GM12878 (cell line): ENCODE data around the gene CDYL. TPM values are rescaled to one million over a fixed set of nuclear protein-coding genes. Genes with fewer than 3 reads are reported as not detected.

Experiments used
- ATAC-seq: fragments of 200-7000 bp; cut with Tn5 transposase; 3 replicates; pipeline ENCODE4 v1.9.1; 2020; ENCODE audit warnings: mild to moderate bottlenecking, moderate library complexity
- BruUV-seq: library from RNA; stranded (reverse); fragments of 400-500 nt; replicated peaks from 2 replicates; lab custom pipeline; 2021; lab: Mats Ljungman, UMichigan
- CTCF ChIA-PET: fragments of 300-600 bp; sonication (Branson Sonifier 250); formaldehyde crosslinking; extraction: SDS; loops from one replicate; lab custom pipeline; 2021; ENCODE audit warnings: inconsistent platforms; lab: Yijun Ruan, JAX
- POLR2A ChIA-PET: fragments of 350-600 bp; formaldehyde crosslinking; extraction: SDS; loops from one replicate; lab custom pipeline; 2021; ENCODE audit warnings: inconsistent platforms; lab: Charles Lee
- RAD21 ChIA-PET: fragments of 300-600 bp; sonication (Branson Sonifier 250); formaldehyde crosslinking; loops from one replicate; lab custom pipeline; 2023; ENCODE audit warnings: antibody characterized with exemption; ENCODE audit not compliant: unreplicated experiment; lab: Charles Lee
- SMC1A ChIA-PET: fragments of 300-600 bp; sonication (Branson Sonifier 250); formaldehyde crosslinking; loops from one replicate; lab custom pipeline; 2023; ENCODE audit not compliant: unreplicated experiment, uncharacterized antibody; lab: Charles Lee
- DNase-seq: peaks from one replicate; pipeline ENCODE4 v3.0.0-alpha.2; 2011; ENCODE audit warnings: low read depth, low spot score
- FAIRE-seq: peaks from 3 replicates; lab custom pipeline; 2011; peaks lifted over from hg19 to GRCh38; lab: Jason Lieb, UNC
- H2AFZ ChIP-seq: 2 replicates; pipeline ENCODE4 v1.6.0; 2011; ENCODE audit warnings: low read depth, low read length, control low read depth; ENCODE audit not compliant: control insufficient read depth
- H3K27ac ChIP-seq: 2 replicates; pipeline ENCODE4 v1.5.1; 2011; ENCODE audit warnings: control low read depth; ENCODE audit not compliant: control insufficient read depth, insufficient read depth
- H3K27me3 ChIP-seq, 2 experiments: replicated peaks in 1 of 2; 2 replicates each; pipeline versions ENCODE4 v1.6.0 to v1.6.1; 2011; ENCODE audit warnings: low read length in 1 of 2; ENCODE audit not compliant: control insufficient read depth in 2 of 2, insufficient read depth in 2 of 2
- H3K36me3 ChIP-seq, 2 experiments: 2 replicates each; pipeline ENCODE4 v1.5.1; 2011; ENCODE audit warnings: low read length in 1 of 2; ENCODE audit not compliant: control insufficient read depth in 2 of 2, insufficient read depth in 2 of 2
- H3K4me1 ChIP-seq: 2 replicates; pipeline ENCODE4 v1.6.1; 2011; ENCODE audit warnings: mild to moderate bottlenecking, low read length, moderate library complexity, mixed read lengths; ENCODE audit not compliant: control insufficient read depth, insufficient read depth
- H3K4me2 ChIP-seq: 2 replicates; pipeline ENCODE4 v1.6.0; 2011; ENCODE audit warnings: control low read depth; ENCODE audit not compliant: control insufficient read depth, insufficient read depth
- H3K4me3 ChIP-seq: fragments of 200-600 bp; sonication (generic); 2 replicates; pipeline ENCODE4 v1.5.1; 2016
- H3K79me2 ChIP-seq: 2 replicates; pipeline ENCODE4 v1.6.0; 2011; ENCODE audit warnings: low read length; ENCODE audit not compliant: control insufficient read depth, insufficient read depth
- H3K9ac ChIP-seq: 2 replicates; pipeline ENCODE4 v1.8.0; 2011; ENCODE audit warnings: low read length, control low read depth, mixed read lengths; ENCODE audit not compliant: control insufficient read depth, insufficient read depth
- H3K9me3 ChIP-seq: replicated peaks from 3 replicates; pipeline ENCODE4 v1.5.1; 2011; ENCODE audit warnings: mild to moderate bottlenecking, low read length; ENCODE audit not compliant: control insufficient read depth, insufficient read depth
- H4K20me1 ChIP-seq: 2 replicates; pipeline ENCODE4 v1.6.0; 2011; ENCODE audit not compliant: control insufficient read depth, insufficient read depth
- CHD4 ChIP-seq: fragments of 200-600 bp; sonication (generic); IDR thresholded peaks from 2 replicates; pipeline ENCODE4 v1.6.1; 2016; ENCODE audit warnings: mild to moderate bottlenecking
- IRF3 ChIP-seq: fragments of 450-650 bp; IDR thresholded peaks from 2 replicates; pipeline ENCODE4 v1.6.1; 2014; ENCODE audit warnings: mild to moderate bottlenecking
- MTA2 ChIP-seq: fragments of 450-650 bp; IDR thresholded peaks from 2 replicates; pipeline ENCODE4 v1.6.1; 2016; ENCODE audit warnings: low read depth, mild to moderate bottlenecking, moderate library complexity
- NR2C1 ChIP-seq: fragments of 450-650 bp; IDR thresholded peaks from 2 replicates; pipeline ENCODE4 v1.6.1; 2017; ENCODE audit warnings: antibody characterized with exemption, mild to moderate bottlenecking, moderate library complexity
- PML ChIP-seq: IDR thresholded peaks from 2 replicates; pipeline ENCODE4 v1.6.1; 2012; ENCODE audit warnings: low read length, inconsistent platforms
- RBBP5 ChIP-seq: fragments of 200-600 bp; sonication (generic); conservative IDR thresholded peaks from 2 replicates; pipeline ENCODE4 v1.6.1; 2016
- SIN3A ChIP-seq: IDR thresholded peaks from 2 replicates; pipeline ENCODE4 v1.6.1; 2012; ENCODE audit warnings: low read depth, low read length, improper control_type of control experiment
- TARDBP ChIP-seq: IDR thresholded peaks from 2 replicates; pipeline ENCODE4 v1.6.1; 2016; ENCODE audit warnings: borderline replicate concordance
- ZSCAN29 ChIP-seq: fragments of 450-650 bp; IDR thresholded peaks from 2 replicates; pipeline ENCODE4 v1.6.1; 2017; ENCODE audit warnings: mild to moderate bottlenecking, moderate library complexity
- WGBS: methylation state at CpG from one replicate; pipeline ENCODE4 v1.1.6; 2016; ENCODE audit warnings: low lambda C conversion rate; ENCODE audit not compliant: insufficient replicate concordance, insufficient coverage; ENCODE audit errors: missing lambda C conversion rate; 5-methylcytosine and 5-hydroxymethylcytosine counted together
- in situ Hi-C: fragments of 300-500 bp; cut with MboI; formaldehyde crosslinking; loops from 9 replicates; pipeline ENCODE4 v1.14.3; 2018; ENCODE audit warnings: mixed read lengths
- intact Hi-C: fragments of 100-400 bp; cut with micrococcal nuclease; formaldehyde crosslinking; loops from one replicate; pipeline ENCODE4 v1.14.2; 2022; ENCODE audit not compliant: unreplicated experiment
- polyA plus RNA-seq, 11 experiments: library from polyadenylated mRNA; depleted of rRNA in 4 of 11; unstranded in 6 of 11; stranded (reverse) in 5 of 11; fragments of >200 nt; fragmentation: Nextera tagmentation in 4 of 11; fragmentation: Illumina TruSeq in 1 of 11; extraction: Ambion mirVana in 4 of 11; extraction: Trizol in 1 of 11; gene quantifications; 1 replicate in 1 of 11; 2 replicates in 10 of 11; pipeline versions ENCODE4 v1.2.1 to v1.2.3, GENCODE V29; 2011 to 2016; ENCODE audit warnings: inconsistent platforms in 2 of 11, missing spikeins in 2 of 11, low read depth in 1 of 11
- total RNA-seq, 4 experiments: library from RNA; depleted of rRNA in 3 of 4; stranded (reverse); fragments of >200 nt in 3 of 4; fragmentation: Illumina TruSeq in 1 of 4; extraction: Trizol in 1 of 4; gene quantifications; 2 replicates each; pipeline versions ENCODE4 v1.2.1 to v1.2.3, GENCODE V29; 2013 to 2021
- TF ChIP-seq, protein P1 (sequence below): fragments of 450-650 bp; formaldehyde crosslinking; IDR thresholded peaks from 2 replicates; pipeline ENCODE4 v1.5.0; 2022; ENCODE audit warnings: mild to moderate bottlenecking, missing genetic modification characterization

Gene CDYL
- total and polyA plus RNA-seq, 10 of the 15 experiments (the other 5 are each of a cell fraction or from before 2014, with no cell fraction given) = 9.3 to 61.2 (median 28.5) TPM

DNA sequence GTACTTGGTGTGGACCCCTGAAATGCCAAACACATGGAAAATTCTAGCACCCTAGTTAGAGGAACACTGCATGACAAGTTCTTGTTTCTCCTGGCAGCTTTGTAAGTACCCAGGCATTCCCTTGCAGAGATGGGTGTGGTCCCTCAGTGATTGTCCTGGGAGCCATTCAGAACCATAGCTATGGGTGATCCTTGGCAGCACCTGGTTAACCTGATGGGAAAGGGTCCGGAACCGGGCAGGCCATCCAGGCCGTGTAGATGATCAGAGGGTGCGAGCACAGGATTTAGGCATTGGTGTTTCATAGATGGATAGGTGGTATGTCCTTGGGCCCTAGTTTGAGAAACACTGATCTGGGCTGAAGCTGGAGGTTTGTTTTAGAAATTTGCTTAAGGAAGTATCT is 131.9 kb downstream of the CDYL start:
- ChIA-PET CTCF (interaction anchor here (0.6 to 3.6 kb wide), 10 partner anchors 9 to 758 kb away, joined by 3 to 12 read pairs (median 4); no protein-coding TSS in a partner anchor), SMC1A (interaction anchor here (0.8 to 3.2 kb wide), 14 partner anchors 11 to 776 kb away, joined by 3 to 21 read pairs (median 4); no protein-coding TSS in a partner anchor)
- no peak for FAIRE-seq
- H3K79me2 ChIP-seq = peaks cover 46% of the 10 kb centered on the region
- no peak overlapping the region for H3K4me3 ChIP-seq
- TF ChIP-seq ZSCAN29 (no peak), CHD4 (no peak), TARDBP (no peak), SIN3A (no peak)
- TF ChIP-seq, all 136 proteins: peak for 0
- Histone ChIP-seq H3K9me3 (no peaks in the 10 kb centered on the region), H3K27me3 (no peaks in the 10 kb centered on the region), H3K9ac (no peak overlapping the region; the same call in 1 of the 2 replicates), H3K4me2 (peak overlapping the region; percentile 83; the same call in 1 of the 2 replicates), H3K36me3 (peaks cover 6 to 11% of the 10 kb centered on the region in 2 experiments), H4K20me1 (no peaks in the 10 kb centered on the region), H3K27ac (peak overlapping the region; percentile 82), H2AFZ (no peak overlapping the region), H3K4me1 (peaks cover 36% of the 10 kb centered on the region)
- intact Hi-C loops (no loop called here), in situ Hi-C loops (no loop called here)
- POLR2A ChIA-PET = interaction anchor here (0.8 to 1.2 kb wide), 2 partner anchors 10 to 23 kb away, joined by 3 read pairs; no protein-coding TSS in a partner anchor
- RAD21 ChIA-PET = interaction anchor here (0.7 to 3.1 kb wide), 7 partner anchors 20 to 131 kb away, joined by 3 to 14 read pairs (median 6); partner anchors contain the start of gene CDYL
- no TSS peak for BruUV-seq
- ATAC-seq (no peak), DNase-seq (no peak)
- WGBS = 97% methylated on average over 4 of the region's 4 CpGs

DNA sequence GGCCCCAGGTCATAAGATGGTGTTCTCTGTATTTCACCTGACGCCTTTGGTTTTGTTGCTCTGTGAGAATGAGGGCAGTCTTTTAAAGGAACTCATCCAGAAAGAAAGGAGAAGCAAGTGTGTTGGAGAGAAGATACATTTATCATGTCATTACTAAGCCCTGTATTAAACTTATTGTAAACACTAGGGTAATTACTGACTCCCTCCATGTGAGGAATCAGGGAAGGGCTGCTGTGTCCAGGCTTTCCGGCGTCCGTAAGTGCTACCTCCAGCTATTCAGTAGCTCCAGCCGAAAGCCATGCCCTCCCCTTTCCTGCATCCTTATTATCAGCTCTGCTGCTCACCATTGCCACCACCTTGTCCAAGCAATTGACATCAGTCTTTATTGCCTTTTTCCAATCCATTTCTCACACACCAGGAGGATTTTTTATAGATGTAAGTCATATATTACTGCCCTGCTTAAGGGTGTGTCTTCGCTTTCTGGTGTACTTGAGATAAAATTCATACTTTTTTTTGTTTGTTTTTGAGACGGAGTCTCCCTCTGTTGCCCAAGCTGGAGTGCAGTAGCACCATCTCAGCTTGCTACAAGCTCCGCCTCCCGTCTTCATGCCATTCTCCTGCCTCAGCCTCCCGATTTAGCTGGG is 133.0 kb downstream of the CDYL start:
- Histone ChIP-seq H4K20me1 (no peaks in the 10 kb centered on the region), H3K9me3 (no peaks in the 10 kb centered on the region), H3K4me2 (no peak overlapping the region), H3K36me3 (peaks cover 5 to 7% of the 10 kb centered on the region in 2 experiments; a peak in 3 of 4 replicates), H3K4me1 (peaks cover 36% of the 10 kb centered on the region), H3K27me3 (no peaks in the 10 kb centered on the region), H3K9ac (no peak overlapping the region), H2AFZ (no peak overlapping the region), H3K27ac (no peak overlapping the region), H3K4me3 (no peak overlapping the region), H3K79me2 (peaks cover 40% of the 10 kb centered on the region)
- ATAC-seq (no peak), DNase-seq (no peak), FAIRE-seq (no peak)
- SMC1A ChIA-PET = interaction anchor here (1.0 to 3.2 kb wide), 3 partner anchors 24 to 107 kb away, joined by 3 to 21 read pairs (median 19); no protein-coding TSS in a partner anchor
- intact Hi-C loops = no loop called here
- 89% methylated on average over 10 of the region's 10 CpGs for WGBS
- in situ Hi-C loops = no loop called here
- RAD21 ChIA-PET = interaction anchor here (2.7 kb wide), 1 partner anchor 119 kb away, joined by 11 read pairs; no protein-coding TSS in a partner anchor
- CTCF ChIA-PET = interaction anchor here (0.6 to 3.6 kb wide), 5 partner anchors 10 to 107 kb away, joined by 3 to 12 read pairs (median 4); no protein-coding TSS in a partner anchor
- no TSS peak for BruUV-seq
- POLR2A ChIA-PET = interaction anchor here (0.7 to 1.2 kb wide), 3 partner anchors 13 to 133 kb away, joined by 3 read pairs; partner anchors contain the start of gene CDYL
- TF ChIP-seq NR2C1 = no peak
- no peak for TF ChIP-seq RBBP5
- no peak for TF ChIP-seq MTA2
- TF ChIP-seq PML = no peak
- TF ChIP-seq, protein P1, sequence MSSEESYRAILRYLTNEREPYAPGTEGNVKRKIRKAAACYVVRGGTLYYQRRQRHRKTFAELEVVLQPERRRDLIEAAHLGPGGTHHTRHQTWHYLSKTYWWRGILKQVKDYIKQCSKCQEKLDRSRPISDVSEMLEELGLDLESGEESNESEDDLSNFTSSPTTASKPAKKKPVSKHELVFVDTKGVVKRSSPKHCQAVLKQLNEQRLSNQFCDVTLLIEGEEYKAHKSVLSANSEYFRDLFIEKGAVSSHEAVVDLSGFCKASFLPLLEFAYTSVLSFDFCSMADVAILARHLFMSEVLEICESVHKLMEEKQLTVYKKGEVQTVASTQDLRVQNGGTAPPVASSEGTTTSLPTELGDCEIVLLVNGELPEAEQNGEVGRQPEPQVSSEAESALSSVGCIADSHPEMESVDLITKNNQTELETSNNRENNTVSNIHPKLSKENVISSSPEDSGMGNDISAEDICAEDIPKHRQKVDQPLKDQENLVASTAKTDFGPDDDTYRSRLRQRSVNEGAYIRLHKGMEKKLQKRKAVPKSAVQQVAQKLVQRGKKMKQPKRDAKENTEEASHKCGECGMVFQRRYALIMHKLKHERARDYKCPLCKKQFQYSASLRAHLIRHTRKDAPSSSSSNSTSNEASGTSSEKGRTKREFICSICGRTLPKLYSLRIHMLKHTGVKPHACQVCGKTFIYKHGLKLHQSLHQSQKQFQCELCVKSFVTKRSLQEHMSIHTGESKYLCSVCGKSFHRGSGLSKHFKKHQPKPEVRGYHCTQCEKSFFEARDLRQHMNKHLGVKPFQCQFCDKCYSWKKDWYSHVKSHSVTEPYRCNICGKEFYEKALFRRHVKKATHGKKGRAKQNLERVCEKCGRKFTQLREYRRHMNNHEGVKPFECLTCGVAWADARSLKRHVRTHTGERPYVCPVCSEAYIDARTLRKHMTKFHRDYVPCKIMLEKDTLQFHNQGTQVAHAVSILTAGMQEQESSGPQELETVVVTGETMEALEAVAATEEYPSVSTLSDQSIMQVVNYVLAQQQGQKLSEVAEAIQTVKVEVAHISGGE (CRISPR knock-in tag) = no peak
- no peak for TF ChIP-seq IRF3
